Right lobe of liver (tissue), 6 donors: ENCODE results near the gene MEIG1. TPM values are rescaled to one million over a fixed set of nuclear protein-coding genes. Genes with fewer than 3 reads are reported as not detected.

Experiments
- ATAC-seq, 4 donors: fragments of 200-7000 bp; cut with Tn5 transposase; one replicate each; pipeline ENCODE4 v1.9.1; 2020; ENCODE audit warnings: mild to moderate bottlenecking in 4 of 4, moderate library complexity in 4 of 4
- DNase-seq, 3 donors: peaks; one replicate each; pipeline ENCODE4 v3.0.0-alpha.2; 2020
- H3K27ac ChIP-seq, 3 donors: fragments of 200-600 bp; one replicate each; pipeline ENCODE4 v1.8.0; 2022
- H3K27me3 ChIP-seq, 2 donors: fragments of 200-600 bp; one replicate each; pipeline ENCODE4 v1.8.0; 2022
- H3K36me3 ChIP-seq, 4 donors: fragments of 200-600 bp; sonication (generic) in 1 of 4; one replicate each; pipeline versions ENCODE4 v1.5.1 to v1.8.0; 2017 to 2022; ENCODE audit warnings: control low read depth in 1 of 4
- H3K4me1 ChIP-seq, 4 donors: fragments of 200-600 bp; sonication (generic) in 1 of 4; one replicate each; pipeline versions ENCODE4 v1.5.1 to v1.8.0; 2017 to 2022; ENCODE audit warnings: control low read depth in 1 of 4
- H3K4me3 ChIP-seq, 3 donors: fragments of 200-600 bp; one replicate each; pipeline ENCODE4 v1.8.0; 2022
- H3K9me3 ChIP-seq, 4 donors: fragments of 200-600 bp; sonication (generic) in 1 of 4; one replicate each; pipeline versions ENCODE4 v1.5.1 to v1.8.0; 2017 to 2022; ENCODE audit warnings: control low read depth in 1 of 4
- POLR2A ChIP-seq: fragments of 450-650 bp; IDR thresholded peaks from one replicate; pipeline ENCODE4 v1.6.1; 2017; ENCODE audit warnings: antibody characterized with exemption, mild to moderate bottlenecking
- WGBS: methylation state at CpG from one replicate; pipeline ENCODE4 v1.1.6; 2018; ENCODE audit warnings: low coverage, low lambda C conversion rate; ENCODE audit not compliant: insufficient coverage; ENCODE audit errors: missing lambda C conversion rate; 5-methylcytosine and 5-hydroxymethylcytosine counted together
- intact Hi-C, 2 donors: fragments of 100-400 bp; cut with DNase I; formaldehyde crosslinking; loops; one replicate each; pipeline versions ENCODE4 v1.11.2 to v1.14.1; 2022
- total RNA-seq, 6 experiments: library from RNA; depleted of rRNA in 2 of 6; stranded (reverse); fragments of >200 nt in 2 of 6; fragmentation: NEBNext Ultra II Directional in 3 of 6; extraction: Animal tissue kit (Norgen Biotek cat#: 25700) in 3 of 6; gene quantifications; one replicate each; pipeline versions ENCODE4 v1.1.0 to v1.2.4, GENCODE V29; 2016 to 2023
- TF ChIP-seq, protein P1 (sequence below), 4 donors: fragments of 200-600 bp in 3 of 4; fragments of 450-650 bp in 1 of 4; IDR thresholded peaks; one replicate each; pipeline versions ENCODE4 v1.5.1 to v1.8.0; 2016 to 2022; ENCODE audit warnings: antibody characterized with exemption in 4 of 4, mild to moderate bottlenecking in 2 of 4
- donor health status: DM: no; HTN: yes; CAD: no.
- donor health status: DM: no; HTN: no; CAD: no.
- donor health status: DM: no; HTN: no; CAD: no.
- donor health status: DM: no; HTN: yes; CAD: no.
- donor health status: DM: no; HTN: yes; CAD: no.

The MEIG1 gene
- total RNA-seq, 6 experiments from 2014 or later: 0.51 TPM; not detected in 5

DNA sequence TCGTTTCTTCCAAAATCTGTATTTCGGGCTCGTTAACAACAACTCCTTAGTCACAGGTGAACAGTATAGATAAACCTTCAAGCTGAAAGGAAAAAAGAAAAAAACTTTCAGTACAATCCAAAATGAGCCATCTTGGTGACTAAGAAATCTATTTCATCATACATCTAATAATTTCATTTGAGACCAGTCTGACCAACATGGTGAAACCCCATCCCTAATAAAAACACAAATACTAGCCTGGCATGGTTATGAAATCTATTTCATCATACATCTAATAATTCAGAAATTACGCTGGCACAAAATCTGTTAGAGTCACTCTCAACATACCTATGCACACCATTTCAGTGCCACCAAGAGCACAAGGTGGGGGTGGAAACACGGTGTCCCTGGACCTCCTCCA is 14.1 kb upstream of the MEIG1 start:
- TF ChIP-seq, protein P1, sequence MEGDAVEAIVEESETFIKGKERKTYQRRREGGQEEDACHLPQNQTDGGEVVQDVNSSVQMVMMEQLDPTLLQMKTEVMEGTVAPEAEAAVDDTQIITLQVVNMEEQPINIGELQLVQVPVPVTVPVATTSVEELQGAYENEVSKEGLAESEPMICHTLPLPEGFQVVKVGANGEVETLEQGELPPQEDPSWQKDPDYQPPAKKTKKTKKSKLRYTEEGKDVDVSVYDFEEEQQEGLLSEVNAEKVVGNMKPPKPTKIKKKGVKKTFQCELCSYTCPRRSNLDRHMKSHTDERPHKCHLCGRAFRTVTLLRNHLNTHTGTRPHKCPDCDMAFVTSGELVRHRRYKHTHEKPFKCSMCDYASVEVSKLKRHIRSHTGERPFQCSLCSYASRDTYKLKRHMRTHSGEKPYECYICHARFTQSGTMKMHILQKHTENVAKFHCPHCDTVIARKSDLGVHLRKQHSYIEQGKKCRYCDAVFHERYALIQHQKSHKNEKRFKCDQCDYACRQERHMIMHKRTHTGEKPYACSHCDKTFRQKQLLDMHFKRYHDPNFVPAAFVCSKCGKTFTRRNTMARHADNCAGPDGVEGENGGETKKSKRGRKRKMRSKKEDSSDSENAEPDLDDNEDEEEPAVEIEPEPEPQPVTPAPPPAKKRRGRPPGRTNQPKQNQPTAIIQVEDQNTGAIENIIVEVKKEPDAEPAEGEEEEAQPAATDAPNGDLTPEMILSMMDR (IDR thresholded peaks at IDR 0.05): no peak
- no peak for TF ChIP-seq POLR2A
- no peak overlapping the region for H3K27ac ChIP-seq
- H3K4me3 ChIP-seq: no peak overlapping the region
- H3K36me3 ChIP-seq: peaks cover 0 to 19% (median 0%) of the 10 kb centered on the region in 4 donors
- peak in 1 of 3 donors; percentile 10 for DNase-seq
- ATAC-seq: no peak
- no peaks in the 10 kb centered on the region for H3K9me3 ChIP-seq
- intact Hi-C loops: no loop called here
- no peaks in the 10 kb centered on the region for H3K4me1 ChIP-seq
- no peaks in the 10 kb centered on the region for H3K27me3 ChIP-seq
- 92% methylated on average over 5 of the region's 5 CpGs for WGBS

DNA sequence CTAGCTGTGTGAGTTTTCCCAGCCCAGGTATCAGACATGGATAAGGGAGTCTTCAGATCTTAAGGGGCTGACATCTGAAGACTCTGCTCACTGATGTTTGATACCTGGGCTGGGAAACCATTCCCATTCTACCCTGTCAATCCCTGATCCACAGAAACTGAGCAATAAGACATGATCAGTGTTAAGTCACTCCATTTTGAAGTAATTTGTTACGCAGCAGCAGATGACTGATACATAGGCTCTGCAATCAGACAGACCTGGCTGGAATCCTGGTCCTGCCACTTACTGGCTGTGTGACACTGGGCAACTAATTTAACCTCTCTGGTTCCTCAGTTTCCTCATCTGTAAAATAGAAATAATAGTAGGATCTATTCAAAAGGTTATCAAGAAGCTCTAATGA is 11.9 kb upstream of the MEIG1 start:
- no peaks in the 10 kb centered on the region for H3K9me3 ChIP-seq
- WGBS: no CpG with 5 or more reads among the region's 1 CpG
- H3K4me3 ChIP-seq: no peak overlapping the region
- intact Hi-C loops: no loop called here
- DNase-seq: no peak
- H3K36me3 ChIP-seq: peaks cover 0 to 19% (median 0%) of the 10 kb centered on the region in 4 donors
- no peak for ATAC-seq
- H3K4me1 ChIP-seq: no peaks in the 10 kb centered on the region
- no peak overlapping the region for H3K27ac ChIP-seq
- H3K27me3 ChIP-seq: no peaks in the 10 kb centered on the region
- TF ChIP-seq, protein P1 (IDR thresholded peaks at IDR 0.05): no peak
- no peak for TF ChIP-seq POLR2A

DNA sequence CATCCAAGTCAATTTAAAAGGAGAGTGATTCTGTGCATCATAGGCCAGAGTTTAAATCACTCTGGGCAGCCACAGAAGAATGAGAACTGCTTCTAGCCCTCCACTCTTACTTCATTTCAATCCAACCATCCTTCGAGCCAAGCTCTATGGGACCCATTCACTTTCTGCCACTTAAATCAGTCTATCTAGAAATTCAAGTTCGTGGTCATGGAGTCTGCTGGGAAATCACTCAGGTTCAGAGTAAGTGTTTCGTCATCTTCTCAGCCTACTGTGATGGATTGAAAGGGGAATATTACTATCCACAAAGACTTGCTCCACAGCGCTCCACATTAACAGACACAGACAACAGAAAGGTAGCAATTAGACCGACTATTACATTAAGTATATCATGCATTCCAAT is 9.9 kb upstream of the MEIG1 start:
- H3K27ac ChIP-seq: no peak overlapping the region
- no peak for TF ChIP-seq POLR2A
- TF ChIP-seq, protein P1 (IDR thresholded peaks at IDR 0.05): no peak
- H3K36me3 ChIP-seq: peaks cover 0 to 12% (median 0%) of the 10 kb centered on the region in 4 donors
- no peaks in the 10 kb centered on the region for H3K9me3 ChIP-seq
- H3K4me1 ChIP-seq: peaks cover 0 to 5% (median 0%) of the 10 kb centered on the region in 4 donors
- intact Hi-C loops: no loop called here
- ATAC-seq (no peak), DNase-seq (no peak)
- no peaks in the 10 kb centered on the region for H3K27me3 ChIP-seq
- no peak overlapping the region for H3K4me3 ChIP-seq
- WGBS: 83% methylated on average over 4 of the region's 5 CpGs

DNA sequence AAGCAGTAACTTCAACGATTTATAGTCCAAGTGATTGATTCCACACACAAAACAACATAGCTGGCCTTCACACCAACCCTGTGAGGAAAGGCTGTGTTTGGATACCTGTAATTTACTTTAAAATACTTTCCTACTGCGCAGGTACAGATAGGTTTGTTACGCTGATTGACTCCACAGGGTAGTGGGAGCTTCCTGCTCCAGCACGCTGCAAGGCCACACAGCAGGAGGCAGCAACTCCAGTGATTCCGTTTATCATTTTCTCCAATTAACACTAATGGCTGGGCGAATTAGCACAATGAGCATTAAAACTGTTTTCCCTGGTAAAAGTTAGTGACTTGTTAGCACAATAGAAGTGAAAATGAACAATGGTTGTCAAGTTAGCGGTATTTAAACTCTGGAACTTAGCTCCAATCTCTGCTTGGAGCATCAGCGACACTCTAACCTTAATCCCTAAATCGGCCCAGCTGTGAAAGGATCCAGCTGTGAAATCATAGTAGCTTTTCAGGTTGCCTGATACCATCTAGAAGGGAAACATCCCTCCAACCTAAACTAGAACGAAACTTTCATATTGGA is 6.3 kb upstream of the MEIG1 start:
- Histone ChIP-seq H3K4me1 (peaks cover 0 to 5% (median 0%) of the 10 kb centered on the region in 4 donors), H3K27me3 (no peaks in the 10 kb centered on the region), H3K4me3 (peak overlapping the region; percentile 56 to 75 (median 69)), H3K9me3 (no peaks in the 10 kb centered on the region), H3K36me3 (peaks cover 0 to 4% (median 0%) of the 10 kb centered on the region in 4 donors), H3K27ac (peak overlapping the region in 1 of 3 donors; percentile 71)
- DNase-seq (no peak), ATAC-seq (no peak)
- TF ChIP-seq, protein P1 (IDR thresholded peaks at IDR 0.05): no peak
- TF ChIP-seq POLR2A: no peak
- intact Hi-C loops: no loop called here
- 43% methylated on average over 6 of the region's 10 CpGs for WGBS
